ENCODE results near the gene CTSZ.
"Not testable (repeated sequence)": the region's sequence is repeated elsewhere in the genome, so short reads cannot be mapped to it uniquely, and the experiment has no call there.

Gene CTSZ

GRCh38 chr20:58994390-58995159, 12.5 kb downstream of the CTSZ start:
- DNase-seq = no peak

- DNase-seq = no peak
Observed at GRCh38 chr20:58993332-58994248, 13.5 kb downstream of the CTSZ start.

- no peak for DNase-seq
Observed at GRCh38 chr20:58992911-58993310, 14.1 kb downstream of the CTSZ start.

GRCh38 chr20:58991715-58992114, 15.3 kb downstream of the CTSZ start:
- no peak for DNase-seq

GRCh38 chr20:58990651-58991445, 16.2 kb downstream of the CTSZ start:
- no peak for DNase-seq

- DNase-seq = no peak
Observed at GRCh38 chr20:58989196-58989595, 17.9 kb downstream of the CTSZ start.

- DNase-seq = no peak
Observed at GRCh38 chr20:58988565-58988882, 18.5 kb downstream of the CTSZ start.

GRCh38 chr20:58987790-58988564, 19.1 kb downstream of the CTSZ start:
- no peak for DNase-seq

GRCh38 chr20:58986968-58987517, 20.0 kb downstream of the CTSZ start:
- DNase-seq = no peak

- DNase-seq = no peak
Observed at GRCh38 chr20:58986286-58986967, 20.6 kb downstream of the CTSZ start.

- DNase-seq = no peak
Observed at GRCh38 chr20:58985656-58986055, 21.4 kb downstream of the CTSZ start.

- no peak for DNase-seq
Observed at GRCh38 chr20:58984691-58985090, 22.4 kb downstream of the CTSZ start.

GRCh38 chr20:58983115-58983468, 24.0 kb downstream of the CTSZ start:
- DNase-seq = not testable (repeated sequence)

GRCh38 chr20:58982406-58983114, 24.5 kb downstream of the CTSZ start:
- DNase-seq = no peak

- no peak for DNase-seq
Observed at GRCh38 chr20:58981628-58982364, 25.3 kb downstream of the CTSZ start.

- peak; percentile 43 for DNase-seq
Observed at GRCh38 chr20:58980711-58981627, 26.1 kb downstream of the CTSZ start, which contains the start of gene NELFCD. TSS of gene NELFCD (plus strand) at chr20:58981256. CDS start at chr20:58981310, 54 bp downstream.

GRCh38 chr20:58978351-58979190, 28.5 kb downstream of the CTSZ start:
- DNase-seq = no peak
